ENCODE data around the gene BCAS1.

DNA sequence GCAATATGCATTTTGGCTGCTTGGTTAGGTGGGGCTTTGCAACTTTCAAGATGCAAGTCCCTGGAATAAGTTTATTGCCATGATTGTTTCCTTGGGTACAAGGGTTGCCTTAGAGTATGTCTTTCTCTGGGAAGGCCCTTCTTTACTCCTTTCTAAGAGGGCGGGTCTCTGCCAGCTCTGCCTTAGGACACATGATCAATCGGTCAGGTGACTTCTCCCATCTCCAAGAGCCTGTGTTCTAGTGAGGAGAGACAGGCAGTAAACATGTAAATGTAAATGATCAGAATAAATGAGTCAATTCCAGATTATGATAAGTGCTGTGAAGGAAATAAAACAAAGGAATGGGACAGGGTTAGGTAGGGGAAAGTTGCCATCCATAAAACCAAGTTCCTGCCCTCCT is 43.2 kb upstream of the BCAS1 start:
- TF ChIP-seq, protein P1, sequence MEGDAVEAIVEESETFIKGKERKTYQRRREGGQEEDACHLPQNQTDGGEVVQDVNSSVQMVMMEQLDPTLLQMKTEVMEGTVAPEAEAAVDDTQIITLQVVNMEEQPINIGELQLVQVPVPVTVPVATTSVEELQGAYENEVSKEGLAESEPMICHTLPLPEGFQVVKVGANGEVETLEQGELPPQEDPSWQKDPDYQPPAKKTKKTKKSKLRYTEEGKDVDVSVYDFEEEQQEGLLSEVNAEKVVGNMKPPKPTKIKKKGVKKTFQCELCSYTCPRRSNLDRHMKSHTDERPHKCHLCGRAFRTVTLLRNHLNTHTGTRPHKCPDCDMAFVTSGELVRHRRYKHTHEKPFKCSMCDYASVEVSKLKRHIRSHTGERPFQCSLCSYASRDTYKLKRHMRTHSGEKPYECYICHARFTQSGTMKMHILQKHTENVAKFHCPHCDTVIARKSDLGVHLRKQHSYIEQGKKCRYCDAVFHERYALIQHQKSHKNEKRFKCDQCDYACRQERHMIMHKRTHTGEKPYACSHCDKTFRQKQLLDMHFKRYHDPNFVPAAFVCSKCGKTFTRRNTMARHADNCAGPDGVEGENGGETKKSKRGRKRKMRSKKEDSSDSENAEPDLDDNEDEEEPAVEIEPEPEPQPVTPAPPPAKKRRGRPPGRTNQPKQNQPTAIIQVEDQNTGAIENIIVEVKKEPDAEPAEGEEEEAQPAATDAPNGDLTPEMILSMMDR (IDR thresholded peaks at IDR 0.05) = no peak
- no peak for TF ChIP-seq POLR2A (IDR thresholded peaks at IDR 0.05)

Data from right lobe of liver (tissue), 4 donors.